WI38 (cell line): Measurements from ENCODE around the gene PLEKHA1.

ENCODE experiments used
- H3K4me3 ChIP-seq: 2 replicates; pipeline ENCODE4 v1.5.1; 2011; ENCODE audit warnings: low read depth, mild to moderate bottlenecking, control low read depth, low read length
- CTCF ChIP-seq: IDR thresholded peaks from 2 replicates; pipeline ENCODE4 v1.5.1; 2012; ENCODE audit warnings: low read depth, mild to moderate bottlenecking, control low read depth, low read length

The PLEKHA1 gene

DNA sequence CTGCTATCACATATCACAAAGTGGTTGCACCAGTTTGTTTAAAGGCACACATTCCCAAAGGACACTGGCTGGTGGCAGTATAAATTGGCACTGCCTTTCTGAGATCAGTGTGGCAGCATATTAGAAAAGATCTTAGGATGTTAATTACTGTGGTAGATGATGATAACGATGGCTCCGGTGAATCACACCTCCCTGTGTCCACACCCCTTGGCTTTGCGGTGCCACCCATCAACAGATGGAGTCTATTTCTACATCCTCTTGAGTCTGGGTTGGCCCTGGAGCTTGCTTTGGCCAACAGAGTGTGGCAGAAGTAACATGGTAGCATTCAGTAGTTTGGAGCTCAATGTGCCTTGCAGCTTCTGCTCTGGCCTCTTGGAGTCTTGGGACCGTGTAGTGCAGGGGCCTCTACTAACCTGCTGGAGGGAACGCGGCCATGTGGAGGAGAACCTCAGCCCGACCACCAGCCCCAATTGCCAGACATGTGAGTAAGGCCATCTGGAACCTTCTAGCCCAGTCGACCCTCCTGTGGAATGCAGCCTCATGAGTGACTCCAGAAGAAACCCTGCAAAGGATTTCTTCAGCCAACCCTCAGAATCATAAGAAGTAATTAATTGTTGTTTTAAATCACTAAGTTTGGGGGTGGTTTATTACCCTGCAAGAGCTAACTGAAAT lies 27.2 kb upstream of the PLEKHA1 start:
- H3K4me3 ChIP-seq = no peak overlapping the region
- no peak for TF ChIP-seq CTCF

DNA sequence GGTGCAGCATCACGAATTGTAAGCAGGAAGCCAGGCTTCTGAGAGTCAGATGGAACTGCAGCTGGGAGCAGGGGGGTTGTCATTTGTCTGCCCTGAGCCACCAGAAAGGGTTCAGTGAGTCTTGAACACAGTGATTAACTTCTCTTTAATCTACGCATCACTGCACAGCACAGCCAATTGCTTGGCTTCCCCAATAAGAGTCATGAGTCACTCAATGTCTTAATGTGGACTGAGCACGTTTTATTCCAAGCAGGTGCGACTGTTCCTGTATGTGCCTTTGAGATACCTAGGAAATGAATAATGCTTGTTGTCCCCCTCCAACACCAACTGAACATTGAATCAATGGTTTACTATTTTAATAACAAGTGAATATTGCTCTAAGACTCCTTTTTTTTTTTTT lies 26.0 kb upstream of the PLEKHA1 start:
- no peak for TF ChIP-seq CTCF
- no peak overlapping the region for H3K4me3 ChIP-seq

- no peak overlapping the region for H3K4me3 ChIP-seq
- TF ChIP-seq CTCF = no peak
These were observed 25.6 kb upstream of the PLEKHA1 start for GRCh38 chr10:122348935-122349361.

- TF ChIP-seq CTCF = no peak
These were observed 24.6 kb upstream of the PLEKHA1 start for GRCh38 chr10:122349758-122350369.

DNA sequence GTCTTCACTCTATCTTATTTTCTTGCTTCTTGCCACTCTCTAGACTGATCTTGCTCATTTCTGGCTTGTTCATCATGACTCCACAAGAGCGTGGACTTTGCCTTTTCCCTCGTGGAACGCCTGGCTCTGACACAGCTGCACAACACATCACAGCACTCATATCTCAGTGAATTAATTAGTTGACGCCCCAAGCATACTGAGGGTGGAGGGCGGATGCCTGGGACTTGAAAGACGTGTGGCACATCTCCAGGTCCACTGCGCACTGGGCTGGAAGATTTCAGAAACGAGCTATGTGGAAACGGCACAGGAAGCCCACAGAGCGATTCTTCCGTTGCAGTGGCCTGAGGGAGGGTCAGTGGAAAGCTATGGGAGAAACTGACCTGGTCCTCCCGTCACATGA lies 23.6 kb upstream of the PLEKHA1 start:
- no peak for TF ChIP-seq CTCF

More at GRCh38 chr10:122349758-122350369, 24.6 kb upstream of the PLEKHA1 start:
- no peak overlapping the region for H3K4me3 ChIP-seq

GRCh38 chr10:122352817-122353525 lies 21.5 kb upstream of the PLEKHA1 start:
- no peak overlapping the region for H3K4me3 ChIP-seq
- TF ChIP-seq CTCF = no peak

More for the DNA sequence above, 23.6 kb upstream of the PLEKHA1 start:
- no peak overlapping the region for H3K4me3 ChIP-seq

DNA sequence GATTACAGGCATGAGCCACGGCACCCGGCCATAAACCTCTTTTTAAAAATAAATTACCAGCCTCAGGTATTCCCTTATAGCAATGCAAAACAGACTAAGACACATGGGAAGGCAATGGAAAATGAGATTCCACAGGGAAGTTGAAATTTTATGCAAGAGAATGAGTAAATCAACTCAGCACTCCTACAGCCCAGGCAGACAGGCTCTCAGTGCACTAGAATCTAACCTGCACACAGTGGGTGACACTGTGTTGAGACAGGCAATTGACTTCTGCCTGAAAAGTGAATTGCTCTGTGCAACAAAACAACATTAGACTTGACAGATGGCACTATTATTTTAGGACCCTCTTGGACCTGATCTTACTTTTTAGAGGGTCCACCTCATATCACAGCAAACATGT lies 20.1 kb upstream of the PLEKHA1 start:
- H3K4me3 ChIP-seq = no peak overlapping the region
- TF ChIP-seq CTCF = no peak
